ENCODE measurements around the gene DCAF16.
A peak's percentile ranks its signal among the peaks of the same experiment; 100 is the strongest.

DCAF16 gene

DNA sequence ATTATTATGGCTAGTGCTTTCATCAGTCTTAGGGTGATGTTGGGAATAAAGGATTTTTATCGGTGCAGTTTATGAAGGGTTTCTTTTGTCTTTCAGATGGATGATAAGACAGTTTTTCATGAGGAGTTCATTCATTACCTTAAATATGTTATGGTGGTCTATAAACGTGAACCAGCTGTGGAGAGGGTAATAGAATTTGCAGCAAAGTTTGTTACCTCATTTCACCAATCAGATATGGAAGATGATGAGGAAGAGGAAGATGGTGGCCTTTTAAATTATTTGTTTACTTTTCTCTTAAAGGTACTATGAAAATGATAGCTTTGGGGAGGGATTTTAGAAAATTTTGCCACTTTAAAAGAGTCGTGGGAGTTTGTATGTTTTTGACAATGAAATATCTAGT, 1.6 kb upstream of the DCAF16 start:
- Histone ChIP-seq H2AK5ac (ENCODE audit: low read length) (no peak overlapping the region), H3K36me3 (ENCODE audit: control insufficient read depth, insufficient read depth, low read length) (no peaks in the 10 kb centered on the region), H3K18ac (ENCODE audit: low read length) (no peak overlapping the region), H2BK5ac (ENCODE audit: low read length) (no peak overlapping the region), H3K4me1 (ENCODE audit: control insufficient read depth, low read depth, low read length) (peaks cover 2% of the 10 kb centered on the region), H3K23ac (ENCODE audit: low read length) (no peak overlapping the region), H3K79me1 (ENCODE audit: low read length) (peaks cover 3% of the 10 kb centered on the region), H4K8ac (ENCODE audit: low read depth, low read length) (no peak overlapping the region), H2BK15ac (replicated peaks; ENCODE audit: low read depth) (no peak overlapping the region), H3K9ac (ENCODE audit: low read length) (peak overlapping the region; percentile 95), H3K4ac (ENCODE audit: low read depth, low read length) (no peak overlapping the region), H3K27ac (ENCODE audit: low read depth, low read length) (no peak overlapping the region), H3K56ac (ENCODE audit: low read length) (no peak overlapping the region), H4K5ac (ENCODE audit: low read length) (no peak overlapping the region), H2BK120ac (ENCODE audit: low read depth, low read length) (no peak overlapping the region), H3K4me3 (ENCODE audit: low read length) (peak overlapping the region; percentile 91), H3K4me2 (ENCODE audit: low read length) (peak overlapping the region; percentile 1), H3K79me2 (ENCODE audit: control insufficient read depth, insufficient read depth, low read length) (peaks cover 58% of the 10 kb centered on the region), H3K27me3 (ENCODE audit: insufficient read depth, low read length, poor library complexity) (no peaks in the 10 kb centered on the region)
- no peak for DNase-seq
- no CpG with 5 or more reads among the region's 3 CpGs for WGBS (ENCODE audit: extremely low coverage, insufficient coverage, low lambda C conversion rate)

DNA sequence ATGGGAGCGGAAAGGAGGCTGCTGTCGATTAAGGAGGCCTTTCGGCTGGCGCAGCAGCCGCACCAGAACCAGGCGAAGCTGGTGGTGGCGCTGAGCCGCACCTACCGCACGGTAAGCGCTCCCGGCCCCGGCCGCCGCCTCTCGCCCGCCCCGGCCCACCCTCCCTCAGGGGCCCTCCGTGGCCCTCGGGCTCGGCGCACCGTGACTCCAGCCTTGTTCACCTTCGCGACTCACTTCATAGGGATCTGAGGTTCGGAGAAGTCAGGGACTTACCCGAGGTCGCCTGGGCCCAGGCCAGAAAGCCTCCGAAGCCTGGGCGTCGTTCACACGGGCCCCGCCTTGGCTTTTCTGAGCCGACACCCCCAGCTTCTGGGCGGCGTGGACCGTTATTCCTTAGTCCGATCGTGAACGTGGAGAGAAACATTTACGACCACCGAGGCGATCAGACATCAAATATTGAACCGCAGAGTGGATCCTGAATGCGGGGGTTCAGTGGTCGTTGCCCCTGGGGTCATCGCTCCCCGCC, 584 bp upstream of the DCAF16 start:
- H3K9ac ChIP-seq (ENCODE audit: low read length), result peak overlapping the region; percentile 95
- peaks cover 2% of the 10 kb centered on the region for H3K4me1 ChIP-seq (ENCODE audit: control insufficient read depth, low read depth, low read length)
- no peak overlapping the region for H4K5ac ChIP-seq (ENCODE audit: low read length)
- H3K36me3 ChIP-seq (ENCODE audit: control insufficient read depth, insufficient read depth, low read length), result no peaks in the 10 kb centered on the region
- no peak overlapping the region for H4K8ac ChIP-seq (ENCODE audit: low read depth, low read length)
- peak overlapping the region; percentile 18 for H3K4me2 ChIP-seq (ENCODE audit: low read length)
- peaks cover 56% of the 10 kb centered on the region for H3K79me2 ChIP-seq (ENCODE audit: control insufficient read depth, insufficient read depth, low read length)
- peak overlapping the region; percentile 65 for H2BK5ac ChIP-seq (ENCODE audit: low read length)
- H2AK5ac ChIP-seq (ENCODE audit: low read length), result no peak overlapping the region
- no peaks in the 10 kb centered on the region for H3K27me3 ChIP-seq (ENCODE audit: insufficient read depth, low read length, poor library complexity)
- peak overlapping the region; percentile 91 for H3K4me3 ChIP-seq (ENCODE audit: low read length)
- H3K27ac ChIP-seq (ENCODE audit: low read depth, low read length), result peak overlapping the region; percentile 74
- WGBS (ENCODE audit: extremely low coverage, insufficient coverage, low lambda C conversion rate), result no CpG with 5 or more reads among the region's 48 CpGs
- DNase-seq, result no peak
- H3K79me1 ChIP-seq (ENCODE audit: low read length), result peaks cover 3% of the 10 kb centered on the region
- H3K56ac ChIP-seq (ENCODE audit: low read length), result peak overlapping the region; percentile 99
- peak overlapping the region; percentile 78 for H3K4ac ChIP-seq (ENCODE audit: low read depth, low read length)
- peak overlapping the region; percentile 90 for H3K18ac ChIP-seq (ENCODE audit: low read length)
- H2BK120ac ChIP-seq (ENCODE audit: low read depth, low read length), result no peak overlapping the region
- H2BK15ac ChIP-seq (replicated peaks; ENCODE audit: low read depth), result no peak overlapping the region
- peak overlapping the region; percentile 73 for H3K23ac ChIP-seq (ENCODE audit: low read length)

GRCh38 chr4:17809667-17810066, 890 bp downstream of the DCAF16 start:
- H3K56ac ChIP-seq (ENCODE audit: low read length), result peak overlapping the region; percentile 95
- H3K27me3 ChIP-seq (ENCODE audit: insufficient read depth, low read length, poor library complexity), result no peaks in the 10 kb centered on the region
- peaks cover 60% of the 10 kb centered on the region for H3K79me2 ChIP-seq (ENCODE audit: control insufficient read depth, insufficient read depth, low read length)
- no peak overlapping the region for H2BK15ac ChIP-seq (replicated peaks; ENCODE audit: low read depth)
- H3K4ac ChIP-seq (ENCODE audit: low read depth, low read length), result no peak overlapping the region
- H3K18ac ChIP-seq (ENCODE audit: low read length), result no peak overlapping the region
- no peak overlapping the region for H4K8ac ChIP-seq (ENCODE audit: low read depth, low read length)
- peak overlapping the region; percentile 74 for H3K4me3 ChIP-seq (ENCODE audit: low read length)
- H2BK120ac ChIP-seq (ENCODE audit: low read depth, low read length), result no peak overlapping the region
- H3K4me2 ChIP-seq (ENCODE audit: low read length), result peak overlapping the region; percentile 73
- H3K4me1 ChIP-seq (ENCODE audit: control insufficient read depth, low read depth, low read length), result peaks cover 2% of the 10 kb centered on the region
- H3K9ac ChIP-seq (ENCODE audit: low read length), result peak overlapping the region; percentile 91
- H2BK5ac ChIP-seq (ENCODE audit: low read length), result no peak overlapping the region
- H3K36me3 ChIP-seq (ENCODE audit: control insufficient read depth, insufficient read depth, low read length), result no peaks in the 10 kb centered on the region
- no peak overlapping the region for H4K5ac ChIP-seq (ENCODE audit: low read length)
- no peak overlapping the region for H3K27ac ChIP-seq (ENCODE audit: low read depth, low read length)
- DNase-seq, result no peak
- H2AK5ac ChIP-seq (ENCODE audit: low read length), result no peak overlapping the region
- H3K79me1 ChIP-seq (ENCODE audit: low read length), result peaks cover 5% of the 10 kb centered on the region
- H3K23ac ChIP-seq (ENCODE audit: low read length), result no peak overlapping the region
- WGBS (ENCODE audit: extremely low coverage, insufficient coverage, low lambda C conversion rate), result no CpG with 5 or more reads among the region's 7 CpGs

- Histone ChIP-seq H3K18ac (ENCODE audit: low read length) (no peak overlapping the region), H3K4me2 (ENCODE audit: low read length) (peak overlapping the region; percentile 6), H3K56ac (ENCODE audit: low read length) (peak overlapping the region; percentile 53), H4K5ac (ENCODE audit: low read length) (no peak overlapping the region), H3K9ac (ENCODE audit: low read length) (peak overlapping the region; percentile 13), H3K23ac (ENCODE audit: low read length) (no peak overlapping the region), H4K8ac (ENCODE audit: low read depth, low read length) (no peak overlapping the region), H3K27me3 (ENCODE audit: insufficient read depth, low read length, poor library complexity) (no peaks in the 10 kb centered on the region), H3K79me2 (ENCODE audit: control insufficient read depth, insufficient read depth, low read length) (peaks cover 51% of the 10 kb centered on the region), H2BK5ac (ENCODE audit: low read length) (no peak overlapping the region), H3K4ac (ENCODE audit: low read depth, low read length) (no peak overlapping the region), H3K4me1 (ENCODE audit: control insufficient read depth, low read depth, low read length) (peaks cover 2% of the 10 kb centered on the region), H3K27ac (ENCODE audit: low read depth, low read length) (no peak overlapping the region), H3K79me1 (ENCODE audit: low read length) (peaks cover 8% of the 10 kb centered on the region), H2BK15ac (replicated peaks; ENCODE audit: low read depth) (no peak overlapping the region), H3K36me3 (ENCODE audit: control insufficient read depth, insufficient read depth, low read length) (peaks cover 5% of the 10 kb centered on the region), H3K4me3 (ENCODE audit: low read length) (no peak overlapping the region), H2AK5ac (ENCODE audit: low read length) (no peak overlapping the region), H2BK120ac (ENCODE audit: low read depth, low read length) (no peak overlapping the region)
- DNase-seq, result no peak
- no CpG with 5 or more reads among the region's 6 CpGs for WGBS (ENCODE audit: extremely low coverage, insufficient coverage, low lambda C conversion rate)
Measured at GRCh38 chr4:17807446-17807845, 3.1 kb downstream of the DCAF16 start.

DNA sequence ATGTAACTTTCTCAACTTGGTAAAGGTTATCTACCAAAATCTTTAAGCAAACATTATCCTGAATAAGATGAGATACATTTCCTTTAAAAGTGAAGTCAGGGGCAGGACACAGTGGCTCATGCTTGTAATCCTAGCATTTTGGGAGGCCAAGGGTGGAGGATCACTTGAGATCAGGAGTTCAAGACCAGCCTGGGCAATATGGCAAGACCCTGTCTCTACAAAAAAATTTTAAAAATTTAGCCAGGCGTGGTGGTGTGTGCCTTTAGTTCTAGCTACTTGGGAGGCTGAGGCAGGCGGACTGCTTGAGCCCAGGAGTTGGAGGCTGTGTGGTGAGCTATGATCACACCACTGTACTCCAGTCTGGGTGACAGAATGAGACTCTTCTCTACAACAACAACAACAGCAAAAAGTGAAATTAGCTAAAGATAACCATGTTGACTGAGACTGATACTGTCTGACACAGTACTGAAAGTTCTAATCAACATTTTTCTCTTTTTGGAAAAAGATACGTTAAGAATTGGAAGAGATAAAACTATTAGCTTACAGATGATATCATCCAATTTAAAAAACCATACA, 4.9 kb downstream of the DCAF16 start:
- H3K79me2 ChIP-seq (ENCODE audit: control insufficient read depth, insufficient read depth, low read length), result peaks cover 37% of the 10 kb centered on the region
- H3K36me3 ChIP-seq (ENCODE audit: control insufficient read depth, insufficient read depth, low read length), result peaks cover 7% of the 10 kb centered on the region

DNA sequence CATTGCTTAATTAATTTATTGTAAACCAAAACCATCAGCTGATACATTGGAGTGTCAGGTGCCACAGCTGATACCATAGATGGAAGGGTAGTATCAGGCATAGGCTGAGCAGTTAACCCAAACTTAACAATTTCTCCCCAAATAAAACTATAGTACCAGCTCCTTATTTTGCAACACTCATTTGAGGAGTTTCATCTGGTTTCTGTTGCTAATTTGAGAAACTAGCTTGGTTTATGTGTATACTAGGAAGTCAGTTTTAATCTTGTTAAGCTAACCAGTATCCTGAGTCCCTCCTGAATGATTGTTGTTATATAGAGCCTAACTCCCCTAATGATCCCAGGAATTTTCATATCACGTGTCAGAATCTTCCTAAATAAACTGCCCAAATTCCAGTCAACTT, 12.7 kb downstream of the DCAF16 start:
- Histone ChIP-seq H2BK120ac (ENCODE audit: low read depth, low read length) (no peak overlapping the region), H3K4me1 (ENCODE audit: control insufficient read depth, low read depth, low read length) (no peaks in the 10 kb centered on the region), H2BK5ac (ENCODE audit: low read length) (no peak overlapping the region), H3K36me3 (ENCODE audit: control insufficient read depth, insufficient read depth, low read length) (peaks cover 1% of the 10 kb centered on the region), H3K18ac (ENCODE audit: low read length) (no peak overlapping the region), H4K5ac (ENCODE audit: low read length) (no peak overlapping the region), H3K56ac (ENCODE audit: low read length) (no peak overlapping the region), H4K8ac (ENCODE audit: low read depth, low read length) (no peak overlapping the region), H3K9ac (ENCODE audit: low read length) (no peak overlapping the region), H3K27me3 (ENCODE audit: insufficient read depth, low read length, poor library complexity) (no peaks in the 10 kb centered on the region), H3K79me1 (ENCODE audit: low read length) (no peaks in the 10 kb centered on the region), H3K4me3 (ENCODE audit: low read length) (no peak overlapping the region), H3K79me2 (ENCODE audit: control insufficient read depth, insufficient read depth, low read length) (no peaks in the 10 kb centered on the region), H2AK5ac (ENCODE audit: low read length) (no peak overlapping the region), H3K4ac (ENCODE audit: low read depth, low read length) (no peak overlapping the region), H3K23ac (ENCODE audit: low read length) (no peak overlapping the region), H3K4me2 (ENCODE audit: low read length) (no peak overlapping the region), H3K27ac (ENCODE audit: low read depth, low read length) (no peak overlapping the region), H2BK15ac (replicated peaks; ENCODE audit: low read depth) (no peak overlapping the region)
- no CpG with 5 or more reads among the region's 1 CpG for WGBS (ENCODE audit: extremely low coverage, insufficient coverage, low lambda C conversion rate)
- no peak for DNase-seq

More for the DNA sequence above, 4.9 kb downstream of the DCAF16 start:
- no peak overlapping the region for H3K9ac ChIP-seq (ENCODE audit: low read length)
- H3K4ac ChIP-seq (ENCODE audit: low read depth, low read length), result no peak overlapping the region
- no peak overlapping the region for H3K4me3 ChIP-seq (ENCODE audit: low read length)
- H2AK5ac ChIP-seq (ENCODE audit: low read length), result no peak overlapping the region
- no peak overlapping the region for H3K4me2 ChIP-seq (ENCODE audit: low read length)
- H2BK15ac ChIP-seq (replicated peaks; ENCODE audit: low read depth), result no peak overlapping the region
- H4K5ac ChIP-seq (ENCODE audit: low read length), result no peak overlapping the region
- H3K18ac ChIP-seq (ENCODE audit: low read length), result no peak overlapping the region
- H3K27ac ChIP-seq (ENCODE audit: low read depth, low read length), result no peak overlapping the region
- peaks cover 8% of the 10 kb centered on the region for H3K79me1 ChIP-seq (ENCODE audit: low read length)
- no CpG with 5 or more reads among the region's 3 CpGs for WGBS (ENCODE audit: extremely low coverage, insufficient coverage, low lambda C conversion rate)
- H3K23ac ChIP-seq (ENCODE audit: low read length), result no peak overlapping the region
- no peak for DNase-seq
- H3K27me3 ChIP-seq (ENCODE audit: insufficient read depth, low read length, poor library complexity), result no peaks in the 10 kb centered on the region
- H2BK120ac ChIP-seq (ENCODE audit: low read depth, low read length), result no peak overlapping the region
- H2BK5ac ChIP-seq (ENCODE audit: low read length), result no peak overlapping the region
- no peak overlapping the region for H4K8ac ChIP-seq (ENCODE audit: low read depth, low read length)
- peaks cover 2% of the 10 kb centered on the region for H3K4me1 ChIP-seq (ENCODE audit: control insufficient read depth, low read depth, low read length)
- no peak overlapping the region for H3K56ac ChIP-seq (ENCODE audit: low read length)

Data from mesendoderm (in vitro differentiated cells).